HL-60 (cell line): ENCODE measurements around the gene MT1B.

Experiments
- GABPA ChIP-seq: IDR thresholded peaks from 2 replicates; pipeline ENCODE4 v1.6.1; 2012; ENCODE audit warnings: low read depth
- REST ChIP-seq: IDR thresholded peaks from 2 replicates; pipeline ENCODE4 v1.6.1; 2012; ENCODE audit warnings: low read depth; ENCODE audit not compliant: insufficient replicate concordance
- TF ChIP-seq, protein P1 (sequence below): IDR thresholded peaks from one replicate; pipeline ENCODE4 v1.5.1; 2011; ENCODE audit warnings: low read length, control low read depth, inconsistent platforms; ENCODE audit not compliant: insufficient read depth

DNA sequence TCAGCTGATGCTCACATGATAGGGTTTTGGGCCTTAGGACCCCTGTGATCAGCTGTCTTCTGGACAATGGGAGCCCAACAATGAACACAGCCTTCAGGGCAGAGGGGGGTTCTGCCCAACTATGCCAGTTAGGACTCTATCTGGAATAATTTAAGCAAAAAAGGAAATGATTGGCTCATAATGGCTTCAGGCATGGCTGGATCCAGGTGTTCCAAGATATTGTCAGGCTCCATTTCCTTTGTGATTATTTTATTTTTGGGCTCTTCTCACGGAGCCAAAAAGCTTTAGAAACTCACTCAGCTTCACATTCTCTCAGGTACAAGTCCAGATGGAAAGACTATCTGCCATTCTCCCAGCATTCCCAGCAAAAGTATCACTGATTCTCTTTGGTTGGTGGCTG lies 46.2 kb upstream of the MT1B start:
- TF ChIP-seq, protein P1, sequence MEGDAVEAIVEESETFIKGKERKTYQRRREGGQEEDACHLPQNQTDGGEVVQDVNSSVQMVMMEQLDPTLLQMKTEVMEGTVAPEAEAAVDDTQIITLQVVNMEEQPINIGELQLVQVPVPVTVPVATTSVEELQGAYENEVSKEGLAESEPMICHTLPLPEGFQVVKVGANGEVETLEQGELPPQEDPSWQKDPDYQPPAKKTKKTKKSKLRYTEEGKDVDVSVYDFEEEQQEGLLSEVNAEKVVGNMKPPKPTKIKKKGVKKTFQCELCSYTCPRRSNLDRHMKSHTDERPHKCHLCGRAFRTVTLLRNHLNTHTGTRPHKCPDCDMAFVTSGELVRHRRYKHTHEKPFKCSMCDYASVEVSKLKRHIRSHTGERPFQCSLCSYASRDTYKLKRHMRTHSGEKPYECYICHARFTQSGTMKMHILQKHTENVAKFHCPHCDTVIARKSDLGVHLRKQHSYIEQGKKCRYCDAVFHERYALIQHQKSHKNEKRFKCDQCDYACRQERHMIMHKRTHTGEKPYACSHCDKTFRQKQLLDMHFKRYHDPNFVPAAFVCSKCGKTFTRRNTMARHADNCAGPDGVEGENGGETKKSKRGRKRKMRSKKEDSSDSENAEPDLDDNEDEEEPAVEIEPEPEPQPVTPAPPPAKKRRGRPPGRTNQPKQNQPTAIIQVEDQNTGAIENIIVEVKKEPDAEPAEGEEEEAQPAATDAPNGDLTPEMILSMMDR = no peak
- TF ChIP-seq GABPA (no peak), REST (no peak)
